Astrocyte (in vitro differentiated cells and primary cell): ENCODE data around the gene FGA.

Experiments
- EZH2 ChIP-seq: IDR thresholded peaks from 2 replicates; pipeline ENCODE4 v1.6.1; 2012; ENCODE audit warnings: mild to moderate bottlenecking, low read length, inconsistent platforms; ENCODE audit not compliant: insufficient read depth
- TF ChIP-seq, protein P1 (sequence below): IDR thresholded peaks from 2 replicates; pipeline ENCODE4 v1.5.1; 2011; ENCODE audit warnings: low read depth, mild to moderate bottlenecking, inconsistent platforms, low read length, moderate library complexity; ENCODE audit not compliant: insufficient read depth

- TF ChIP-seq, protein P1, sequence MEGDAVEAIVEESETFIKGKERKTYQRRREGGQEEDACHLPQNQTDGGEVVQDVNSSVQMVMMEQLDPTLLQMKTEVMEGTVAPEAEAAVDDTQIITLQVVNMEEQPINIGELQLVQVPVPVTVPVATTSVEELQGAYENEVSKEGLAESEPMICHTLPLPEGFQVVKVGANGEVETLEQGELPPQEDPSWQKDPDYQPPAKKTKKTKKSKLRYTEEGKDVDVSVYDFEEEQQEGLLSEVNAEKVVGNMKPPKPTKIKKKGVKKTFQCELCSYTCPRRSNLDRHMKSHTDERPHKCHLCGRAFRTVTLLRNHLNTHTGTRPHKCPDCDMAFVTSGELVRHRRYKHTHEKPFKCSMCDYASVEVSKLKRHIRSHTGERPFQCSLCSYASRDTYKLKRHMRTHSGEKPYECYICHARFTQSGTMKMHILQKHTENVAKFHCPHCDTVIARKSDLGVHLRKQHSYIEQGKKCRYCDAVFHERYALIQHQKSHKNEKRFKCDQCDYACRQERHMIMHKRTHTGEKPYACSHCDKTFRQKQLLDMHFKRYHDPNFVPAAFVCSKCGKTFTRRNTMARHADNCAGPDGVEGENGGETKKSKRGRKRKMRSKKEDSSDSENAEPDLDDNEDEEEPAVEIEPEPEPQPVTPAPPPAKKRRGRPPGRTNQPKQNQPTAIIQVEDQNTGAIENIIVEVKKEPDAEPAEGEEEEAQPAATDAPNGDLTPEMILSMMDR: no peak
- TF ChIP-seq EZH2: no peak
Observed at GRCh38 chr4:154584259-154584658, 6.3 kb downstream of the FGA start.
